Tibial nerve (tissue), 4 donors: Measurements from ENCODE around the gene CLIP1.

ENCODE experiments used
- CTCF ChIP-seq, 5 experiments: fragments of 200-600 bp in 3 of 5; fragments of 450-650 bp in 2 of 5; sonication (generic) in 3 of 5; IDR thresholded peaks; one replicate each; pipeline ENCODE4 v1.5.1; 2016 to 2019; ENCODE audit warnings: antibody characterized with exemption in 5 of 5, mild to moderate bottlenecking in 3 of 5, moderate library complexity in 2 of 5
- EP300 ChIP-seq, 2 donors: sonication (generic); formaldehyde crosslinking; IDR thresholded peaks; one replicate each; pipeline ENCODE4 v1.6.1; 2017; ENCODE audit warnings: antibody characterized with exemption in 2 of 2, mild to moderate bottlenecking in 1 of 2
- POLR2A ChIP-seq, 2 donors: fragments of 450-650 bp; IDR thresholded peaks; one replicate each; pipeline ENCODE4 v1.6.1; 2017; ENCODE audit warnings: antibody characterized with exemption in 2 of 2, mild to moderate bottlenecking in 2 of 2, moderate library complexity in 2 of 2

- TF ChIP-seq CTCF (IDR thresholded peaks at IDR 0.05): no peak
- no peak for TF ChIP-seq POLR2A (IDR thresholded peaks at IDR 0.05)
- no peak for TF ChIP-seq EP300 (IDR thresholded peaks at IDR 0.05)
Observed at GRCh38 chr12:122275459-122275858, 147.0 kb downstream of the CLIP1 start.
